ENCODE results near the gene AMELX.

DNA sequence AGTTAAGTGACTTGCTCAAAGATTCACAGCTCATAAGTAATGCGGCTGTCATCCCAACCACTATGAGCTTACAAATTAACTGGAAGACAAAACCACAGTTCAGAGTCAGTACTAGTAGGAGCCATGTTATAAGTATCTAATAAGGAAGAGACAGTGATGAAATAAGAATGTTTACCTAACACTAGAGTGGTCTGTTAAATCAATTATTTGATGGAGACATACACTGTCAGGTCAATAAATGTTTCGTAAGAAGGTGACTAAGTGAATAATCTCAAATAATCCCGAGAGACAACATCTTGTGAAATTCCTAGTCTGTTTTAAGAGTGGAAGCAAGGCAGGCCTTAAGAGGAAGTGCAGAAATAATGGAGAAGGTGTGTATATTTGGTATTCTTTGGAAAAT lies 25.8 kb upstream of the AMELX start:
- TF ChIP-seq, protein P1, sequence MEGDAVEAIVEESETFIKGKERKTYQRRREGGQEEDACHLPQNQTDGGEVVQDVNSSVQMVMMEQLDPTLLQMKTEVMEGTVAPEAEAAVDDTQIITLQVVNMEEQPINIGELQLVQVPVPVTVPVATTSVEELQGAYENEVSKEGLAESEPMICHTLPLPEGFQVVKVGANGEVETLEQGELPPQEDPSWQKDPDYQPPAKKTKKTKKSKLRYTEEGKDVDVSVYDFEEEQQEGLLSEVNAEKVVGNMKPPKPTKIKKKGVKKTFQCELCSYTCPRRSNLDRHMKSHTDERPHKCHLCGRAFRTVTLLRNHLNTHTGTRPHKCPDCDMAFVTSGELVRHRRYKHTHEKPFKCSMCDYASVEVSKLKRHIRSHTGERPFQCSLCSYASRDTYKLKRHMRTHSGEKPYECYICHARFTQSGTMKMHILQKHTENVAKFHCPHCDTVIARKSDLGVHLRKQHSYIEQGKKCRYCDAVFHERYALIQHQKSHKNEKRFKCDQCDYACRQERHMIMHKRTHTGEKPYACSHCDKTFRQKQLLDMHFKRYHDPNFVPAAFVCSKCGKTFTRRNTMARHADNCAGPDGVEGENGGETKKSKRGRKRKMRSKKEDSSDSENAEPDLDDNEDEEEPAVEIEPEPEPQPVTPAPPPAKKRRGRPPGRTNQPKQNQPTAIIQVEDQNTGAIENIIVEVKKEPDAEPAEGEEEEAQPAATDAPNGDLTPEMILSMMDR (IDR thresholded peaks at IDR 0.05; ENCODE audit: control extremely low read depth in 1 of 3, insufficient read depth in 1 of 3, low read depth in 1 of 3, low read length in 3 of 3) = no peak
- no peak for TF ChIP-seq ZNF274 (IDR thresholded peaks at IDR 0.05; ENCODE audit: borderline replicate concordance, extremely low read depth, low read length)
- TF ChIP-seq POLR2A (IDR thresholded peaks at IDR 0.05; ENCODE audit: control extremely low read depth in 1 of 2, low read depth in 2 of 2, low read length in 2 of 2) = no peak
